ENCODE measurements around the gene CABLES2.

- TF ChIP-seq GATA2 (IDR thresholded peaks at IDR 0.05; ENCODE audit: low read depth, low read length): no peak
- TF ChIP-seq GATA3 (IDR thresholded peaks at IDR 0.05; ENCODE audit: low read depth, low read length): no peak
Observed at GRCh38 chr20:62428396-62429295, 21.6 kb upstream of the CABLES2 start.

Data from SH-SY5Y (cell line).